A549 (cell line): ENCODE data around the gene LGALS1. TPM values are rescaled to one million over a fixed set of nuclear protein-coding genes. Genes with fewer than 3 reads are reported as not detected.

Experiments
- ATAC-seq, 2 experiments: fragments of 200-7000 bp in 1 of 2; fragments of >200 bp in 1 of 2; cut with Nextera tagmentation in 1 of 2; cut with Tn5 transposase in 1 of 2; 3 replicates each; pipeline versions ENCODE4 v1.8.0 to v1.9.1; 2018 to 2020; ENCODE audit warnings: mild to moderate bottlenecking in 1 of 2, moderate library complexity in 1 of 2
- CTCF ChIA-PET: fragments of 300-600 bp; sonication (Branson Sonifier 250); formaldehyde crosslinking; extraction: SDS; loops from one replicate; lab custom pipeline; 2021; ENCODE audit warnings: antibody characterized with exemption, inconsistent platforms; lab: Yijun Ruan, JAX
- POLR2A ChIA-PET: fragments of 350-600 bp; formaldehyde crosslinking; extraction: SDS; loops from one replicate; lab custom pipeline; 2021; ENCODE audit warnings: antibody characterized with exemption, inconsistent platforms; lab: Yijun Ruan, JAX
- DNase-seq, 2 experiments: peaks; one replicate each; pipeline versions ENCODE4 v3.0.0 to v3.0.0-alpha.2; 2011 to 2016; ENCODE audit warnings: low read depth in 1 of 2, low spot score in 1 of 2
- FAIRE-seq: peaks from 2 replicates; lab custom pipeline; 2011; peaks lifted over from hg19 to GRCh38; lab: Jason Lieb, UNC
- H3K27ac ChIP-seq, 2 experiments: fragments of >200 bp; sonication (Bioruptor Twin); formaldehyde crosslinking; 3 replicates each; pipeline ENCODE4 v1.5.1; 2016 to 2017
- H3K4me1 ChIP-seq: fragments of >200 bp; sonication (Bioruptor Twin); formaldehyde crosslinking; 3 replicates; pipeline ENCODE4 v1.6.1; 2016
- H3K4me2 ChIP-seq: fragments of >200 bp; sonication (Bioruptor Twin); formaldehyde crosslinking; 3 replicates; pipeline ENCODE4 v1.6.1; 2016
- H3K4me3 ChIP-seq: fragments of >200 bp; sonication (Bioruptor Twin); formaldehyde crosslinking; 3 replicates; pipeline ENCODE4 v1.5.1; 2016
- H3K9me3 ChIP-seq: fragments of >200 bp; sonication (Bioruptor Twin); formaldehyde crosslinking; 3 replicates; pipeline ENCODE4 v1.6.1; 2016
- ATOH8 ChIP-seq: fragments of 250-450 bp; sonication (Bioruptor Pico); IDR thresholded peaks from 2 replicates; pipeline ENCODE4 v1.5.0; 2020; ENCODE audit warnings: low read depth, mild to moderate bottlenecking, moderate library complexity
- CHD4 ChIP-seq: fragments of 200-600 bp; sonication (generic); IDR thresholded peaks from 2 replicates; pipeline ENCODE4 v1.6.1; 2016; ENCODE audit warnings: antibody characterized with exemption, mild to moderate bottlenecking, borderline replicate concordance
- E2F6 ChIP-seq: IDR thresholded peaks from 2 replicates; pipeline ENCODE4 v1.6.1; 2012; ENCODE audit warnings: low read depth, borderline replicate concordance
- EHMT2 ChIP-seq: fragments of 200-600 bp; sonication (generic); IDR thresholded peaks from 2 replicates; pipeline ENCODE4 v1.6.1; 2016; ENCODE audit warnings: antibody characterized with exemption, low read depth, mild to moderate bottlenecking, moderate library complexity
- EP300 ChIP-seq, 2 experiments: fragments of >200 bp; sonication (Bioruptor Twin); formaldehyde crosslinking; IDR thresholded peaks; 2 replicates in 1 of 2; 3 replicates in 1 of 2; pipeline ENCODE4 v1.6.1; 2016 to 2017
- FOSB ChIP-seq: fragments of 250-450 bp; sonication (Bioruptor Pico); IDR thresholded peaks from 2 replicates; pipeline ENCODE4 v1.5.0; 2020; ENCODE audit warnings: mild to moderate bottlenecking, moderate library complexity
- FOSL2 ChIP-seq, 2 experiments: fragments of 450-650 bp in 1 of 2; fragments of >200 bp in 1 of 2; sonication (Bioruptor Twin) in 1 of 2; formaldehyde crosslinking; IDR thresholded peaks; 2 replicates each; pipeline versions ENCODE4 v1.5.0 to v1.6.1; 2016 to 2020; ENCODE audit warnings: mild to moderate bottlenecking in 1 of 2, moderate library complexity in 1 of 2
- FOXS1 ChIP-seq: fragments of 250-450 bp; sonication (Bioruptor Pico); IDR thresholded peaks from 2 replicates; pipeline ENCODE4 v1.5.0; 2020; ENCODE audit warnings: mild to moderate bottlenecking, moderate library complexity
- GATA3 ChIP-seq: IDR thresholded peaks from 2 replicates; pipeline ENCODE4 v1.6.1; 2012; ENCODE audit warnings: borderline replicate concordance
- HDAC2 ChIP-seq: fragments of 200-600 bp; sonication (generic); IDR thresholded peaks from 2 replicates; pipeline ENCODE4 v1.6.1; 2016
- HOXB5 ChIP-seq: fragments of 250-450 bp; sonication (Bioruptor Pico); IDR thresholded peaks from 2 replicates; pipeline ENCODE4 v1.5.0; 2020; ENCODE audit warnings: mild to moderate bottlenecking, moderate library complexity
- JUN ChIP-seq, 2 experiments: fragments of >200 bp; sonication (Bioruptor Twin); formaldehyde crosslinking; IDR thresholded peaks; 2 replicates in 1 of 2; 3 replicates in 1 of 2; pipeline ENCODE4 v1.6.1; 2016 to 2017
- KDM1A ChIP-seq: fragments of 200-600 bp; sonication (generic); IDR thresholded peaks from 2 replicates; pipeline ENCODE4 v1.6.1; 2016; ENCODE audit warnings: low read depth, mild to moderate bottlenecking
- KDM5A ChIP-seq: fragments of 200-600 bp; sonication (generic); IDR thresholded peaks from 2 replicates; pipeline ENCODE4 v1.6.1; 2016; ENCODE audit warnings: antibody characterized with exemption, mild to moderate bottlenecking
- MAFK ChIP-seq: fragments of 450-650 bp; IDR thresholded peaks from 2 replicates; pipeline ENCODE4 v1.6.1; 2014; ENCODE audit not compliant: partially characterized antibody
- MAX ChIP-seq: IDR thresholded peaks from 2 replicates; pipeline ENCODE4 v1.6.1; 2012
- MYC ChIP-seq: IDR thresholded peaks from 2 replicates; pipeline ENCODE4 v1.6.1; 2012; ENCODE audit warnings: mild to moderate bottlenecking, inconsistent platforms, low read length, improper control_type of control experiment, borderline replicate concordance
- NPAS2 ChIP-seq: fragments of 250-450 bp; sonication (Bioruptor Pico); IDR thresholded peaks from 2 replicates; pipeline ENCODE4 v1.8.0; 2022; ENCODE audit warnings: mild to moderate bottlenecking, moderate library complexity, borderline replicate concordance
- PHF8 ChIP-seq: fragments of 200-600 bp; sonication (generic); IDR thresholded peaks from 2 replicates; pipeline ENCODE4 v1.6.1; 2016; ENCODE audit warnings: low read depth, mild to moderate bottlenecking, antibody characterized with exemption, moderate library complexity, borderline replicate concordance
- POLR2A ChIP-seq: IDR thresholded peaks from 2 replicates; pipeline ENCODE4 v1.6.1; 2012; ENCODE audit warnings: mild to moderate bottlenecking, low read length
- POLR2AphosphoS2 ChIP-seq: conservative IDR thresholded peaks from 2 replicates; pipeline ENCODE4 v1.6.1; 2012; ENCODE audit warnings: low read length, improper control_type of control experiment, inconsistent platforms
- REST ChIP-seq: fragments of 200-600 bp; sonication (generic); IDR thresholded peaks from 2 replicates; pipeline ENCODE4 v1.6.1; 2016; ENCODE audit warnings: antibody characterized with exemption, mild to moderate bottlenecking, moderate library complexity
- RFX5 ChIP-seq: fragments of 450-650 bp; IDR thresholded peaks from 2 replicates; pipeline ENCODE4 v1.7.1; 2014; ENCODE audit warnings: antibody characterized with exemption, mild to moderate bottlenecking, moderate library complexity
- RNF2 ChIP-seq: fragments of 200-600 bp; sonication (generic); IDR thresholded peaks from 2 replicates; pipeline ENCODE4 v1.6.1; 2016; ENCODE audit warnings: low read depth, mild to moderate bottlenecking, antibody characterized with exemption, moderate library complexity, borderline replicate concordance
- USF2 ChIP-seq: fragments of 450-650 bp; IDR thresholded peaks from 2 replicates; pipeline ENCODE4 v1.6.1; 2014; ENCODE audit warnings: antibody characterized with exemption
- ZC3H11A ChIP-seq: fragments of 450-650 bp; IDR thresholded peaks from 2 replicates; pipeline ENCODE4 v1.6.1; 2014; ENCODE audit warnings: antibody characterized with exemption, mild to moderate bottlenecking
- ZFP36 ChIP-seq: fragments of 450-650 bp; IDR thresholded peaks from 2 replicates; pipeline ENCODE4 v1.6.1; 2014; ENCODE audit warnings: borderline replicate concordance; ENCODE audit not compliant: partially characterized antibody
- ZSCAN20 ChIP-seq: fragments of 250-450 bp; sonication (Bioruptor Pico); IDR thresholded peaks from 2 replicates; pipeline ENCODE4 v1.8.0; 2022; ENCODE audit warnings: mild to moderate bottlenecking, moderate library complexity
- WGBS: methylation state at CpG from one replicate; pipeline ENCODE4 v1.1.6; 2017; ENCODE audit errors: missing lambda C conversion rate; 5-methylcytosine and 5-hydroxymethylcytosine counted together
- polyA plus RNA-seq, 4 experiments: library from polyadenylated mRNA; depleted of rRNA in 3 of 4; stranded (reverse); fragments of >200 nt; fragmentation: RNase III in 1 of 4; extraction: RNeasy Plus Mini Kit Qiagen cat#74134 plus additional on column Dnase treatment in 1 of 4; gene quantifications; 2 replicates in 3 of 4; 3 replicates in 1 of 4; pipeline ENCODE4 v1.2.3, GENCODE V29; 2011 to 2017

LGALS1 gene
- polyA plus RNA-seq, 2 of the 4 experiments (the other 2 are of a cell fraction): 584 to 1,477 TPM

GRCh38 chr22:37684803-37685615 lies 9.6 kb downstream of the LGALS1 start:
- no peak for TF ChIP-seq PHF8
- TF ChIP-seq ZFP36: no peak
- TF ChIP-seq EHMT2: no peak
- no peak for TF ChIP-seq MYC
- TF ChIP-seq RNF2: no peak
- no peak for TF ChIP-seq FOXS1 (CRISPR knock-in tag)
- no peak for TF ChIP-seq KDM5A
- no peak for TF ChIP-seq ZC3H11A
- TF ChIP-seq MAFK: no peak
- no peak for TF ChIP-seq KDM1A
- no peak for TF ChIP-seq ZSCAN20 (CRISPR knock-in tag)
- no peak for TF ChIP-seq NPAS2 (CRISPR knock-in tag)
- no peak for TF ChIP-seq JUN (IDR thresholded peaks at IDR 0.05)
- no peak for TF ChIP-seq HDAC2
- no peak for TF ChIP-seq POLR2A
- TF ChIP-seq E2F6: no peak
- no peak for TF ChIP-seq ATOH8 (CRISPR knock-in tag)
- H3K9me3 ChIP-seq: no peaks in the 10 kb centered on the region
- POLR2A ChIA-PET: interaction anchor here (0.6 to 0.7 kb wide), 2 partner anchors 8 to 41 kb away, joined by 3 to 4 read pairs; no protein-coding TSS in a partner anchor
- FAIRE-seq (no peak), DNase-seq (no peak), ATAC-seq (no peak)
- H3K27ac ChIP-seq: peak overlapping the region in 1 of 2 experiments; percentile 98; a peak in 1 of 6 replicates
- CTCF ChIA-PET: interaction anchor here (0.8 to 6.6 kb wide), 6 partner anchors 8 to 67 kb away, joined by 3 to 44 read pairs (median 5); no protein-coding TSS in a partner anchor
- H3K4me3 ChIP-seq: no peak overlapping the region
- H3K4me1 ChIP-seq: peaks cover 26% of the 10 kb centered on the region
- WGBS: 67% methylated on average over 16 of the region's 16 CpGs
- H3K4me2 ChIP-seq: no peak overlapping the region

GRCh38 chr22:37686002-37686982 lies 10.9 kb downstream of the LGALS1 start, which contains the start of gene NOL12:
NOL12 (plus strand) TSS chr22:37686343; CDS start chr22:37686393, 50 bp downstream.
- 5% methylated on average over 53 of the region's 62 CpGs for WGBS
- Histone ChIP-seq H3K27ac (peak within 1 kb of the TSS; percentile 98 to 99), H3K4me3 (peak within 1 kb of the TSS; percentile 96), H3K4me1 (peaks cover 16% of the 10 kb centered on the region), H3K9me3 (no peaks in the 10 kb centered on the region), H3K4me2 (peak within 1 kb of the TSS; percentile 91)
- peak; percentile 91 to 95 for ATAC-seq
- DNase-seq: peak; percentile 62 to 90
- CTCF ChIA-PET: interaction anchor here (1.9 to 6.6 kb wide), 4 partner anchors 10 to 106 kb away, joined by 5 to 44 read pairs (median 5); no protein-coding TSS in a partner anchor
- peak; percentile 39 for FAIRE-seq
- POLR2A ChIA-PET: interaction anchor here (1.0 to 2.1 kb wide), 6 partner anchors 10 to 119 kb away, joined by 3 to 8 read pairs (median 4); partner anchors contain the start of genes LGALS1, PDXP and TRIOBP
- TF ChIP-seq FOSL2 (IDR thresholded peaks at IDR 0.05) (no peak), FOSL2 (CRISPR knock-in tag; IDR thresholded peaks at IDR 0.05) (peak; percentile 27; the same call in 1 of the 2 replicates), MYC (no peak), CHD4 (no peak), RFX5 (no peak), JUN (IDR thresholded peaks at IDR 0.05) (peak in 1 of 2 experiments; percentile 36; a peak in 1 of 5 replicates), GATA3 (no peak), PHF8 (peak; percentile 77), EP300 (IDR thresholded peaks at IDR 0.05) (no peak), FOXS1 (CRISPR knock-in tag) (no peak), FOSB (CRISPR knock-in tag) (no peak), MAX (peak; percentile 92), POLR2AphosphoS2 (no peak), USF2 (no peak), HOXB5 (no peak), REST (no peak)
